Activated CD8-positive, alpha-beta T cell treated with anti-CD3 and anti-CD28 coated beads for 36 hours (primary cell): ENCODE data around the gene ADAMTS1. TPM values are rescaled to one million over a fixed set of nuclear protein-coding genes. Genes with fewer than 3 reads are reported as not detected.

Experiments used
- ATAC-seq: fragments of 200-7000 bp; cut with Tn5 transposase; one replicate; pipeline ENCODE4 v1.10.0; 2021; ENCODE audit warnings: mild to moderate bottlenecking, moderate library complexity
- CTCF ChIA-PET: fragments of 350-600 bp; sonication (Branson Sonifier 250); formaldehyde crosslinking; loops from one replicate; lab custom pipeline; 2021; ENCODE audit warnings: antibody characterized with exemption; lab: Charles Lee
- POLR2A ChIA-PET: fragments of 350-600 bp; sonication (Branson Sonifier 250); formaldehyde crosslinking; loops from one replicate; lab custom pipeline; 2021; ENCODE audit warnings: antibody characterized with exemption; lab: Charles Lee
- DNase-seq: peaks from one replicate; pipeline ENCODE4 v3.0.0-alpha.2; 2020
- H3K27ac Mint-ChIP-seq: one replicate; pipeline ENCODE4 v1.8.0; 2021; ENCODE audit warnings: mild to moderate bottlenecking, mixed read lengths
- H3K27me3 Mint-ChIP-seq: one replicate; pipeline ENCODE4 v1.8.0; 2021; ENCODE audit warnings: mixed read lengths
- H3K36me3 Mint-ChIP-seq: one replicate; pipeline ENCODE4 v1.8.0; 2021; ENCODE audit warnings: low read depth, mixed read lengths
- H3K4me1 Mint-ChIP-seq: one replicate; pipeline ENCODE4 v1.8.0; 2021; ENCODE audit warnings: low read depth, mixed read lengths
- H3K4me3 Mint-ChIP-seq: one replicate; pipeline ENCODE4 v1.8.0; 2021; ENCODE audit warnings: mild to moderate bottlenecking, moderate library complexity, mixed read lengths
- H3K9me3 Mint-ChIP-seq: one replicate; pipeline ENCODE4 v1.8.0; 2021; ENCODE audit warnings: mixed read lengths
- intact Hi-C: fragments of 100-400 bp; cut with micrococcal nuclease; formaldehyde crosslinking; loops from one replicate; pipeline ENCODE4 v1.10.0; 2022
- total RNA-seq, 2 experiments: library from RNA; stranded (reverse); gene quantifications; one replicate each; pipeline ENCODE4 v1.2.3, GENCODE V29; 2021
- TF ChIP-seq, protein P1 (sequence below): fragments of 200-600 bp; IDR thresholded peaks from one replicate; pipeline ENCODE4 v1.8.0; 2022; ENCODE audit warnings: antibody characterized with exemption, mild to moderate bottlenecking

The ADAMTS1 gene
- total RNA-seq, 2 experiments from 2014 or later, result 0.20 TPM; not detected in 1

GRCh38 chr21:26887251-26887650 lies 42.0 kb upstream of the ADAMTS1 start:
- Mint-ChIP-seq H3K27me3 (no peaks in the 10 kb centered on the region), H3K4me3 (no peak overlapping the region), H3K27ac (no peak overlapping the region), H3K9me3 (no peaks in the 10 kb centered on the region), H3K4me1 (no peaks in the 10 kb centered on the region), H3K36me3 (no peaks in the 10 kb centered on the region)
- intact Hi-C loops, result no loop called here
- ChIA-PET CTCF (no interaction called here), POLR2A (no interaction called here)
- ATAC-seq (no peak), DNase-seq (no peak)
- TF ChIP-seq, protein P1, sequence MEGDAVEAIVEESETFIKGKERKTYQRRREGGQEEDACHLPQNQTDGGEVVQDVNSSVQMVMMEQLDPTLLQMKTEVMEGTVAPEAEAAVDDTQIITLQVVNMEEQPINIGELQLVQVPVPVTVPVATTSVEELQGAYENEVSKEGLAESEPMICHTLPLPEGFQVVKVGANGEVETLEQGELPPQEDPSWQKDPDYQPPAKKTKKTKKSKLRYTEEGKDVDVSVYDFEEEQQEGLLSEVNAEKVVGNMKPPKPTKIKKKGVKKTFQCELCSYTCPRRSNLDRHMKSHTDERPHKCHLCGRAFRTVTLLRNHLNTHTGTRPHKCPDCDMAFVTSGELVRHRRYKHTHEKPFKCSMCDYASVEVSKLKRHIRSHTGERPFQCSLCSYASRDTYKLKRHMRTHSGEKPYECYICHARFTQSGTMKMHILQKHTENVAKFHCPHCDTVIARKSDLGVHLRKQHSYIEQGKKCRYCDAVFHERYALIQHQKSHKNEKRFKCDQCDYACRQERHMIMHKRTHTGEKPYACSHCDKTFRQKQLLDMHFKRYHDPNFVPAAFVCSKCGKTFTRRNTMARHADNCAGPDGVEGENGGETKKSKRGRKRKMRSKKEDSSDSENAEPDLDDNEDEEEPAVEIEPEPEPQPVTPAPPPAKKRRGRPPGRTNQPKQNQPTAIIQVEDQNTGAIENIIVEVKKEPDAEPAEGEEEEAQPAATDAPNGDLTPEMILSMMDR, result no peak

- intact Hi-C loops, result no loop called here
- CTCF ChIA-PET, result no interaction called here
- no peak for ATAC-seq
Measured at GRCh38 chr21:26884436-26884835, 39.2 kb upstream of the ADAMTS1 start.

DNA sequence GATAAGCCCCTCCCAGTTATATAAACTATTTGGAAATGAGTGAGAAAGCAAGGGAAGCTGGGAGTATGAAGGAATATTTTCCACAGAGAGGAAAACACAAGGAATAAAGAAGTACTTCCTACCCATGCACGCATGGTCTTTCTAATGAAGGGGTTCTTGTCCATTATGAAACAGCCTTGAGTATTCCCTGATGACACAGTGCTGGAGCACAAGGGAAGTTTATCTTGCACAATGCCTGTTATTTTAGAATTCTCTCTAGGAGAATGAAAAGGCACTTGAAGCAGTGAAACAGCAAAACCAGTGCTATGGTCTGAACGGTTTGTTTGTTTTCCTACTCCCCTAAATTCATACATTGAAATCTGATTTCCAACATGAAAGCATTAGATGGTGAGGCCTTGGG lies 38.6 kb upstream of the ADAMTS1 start:
- Mint-ChIP-seq H3K4me1 (no peaks in the 10 kb centered on the region), H3K36me3 (no peaks in the 10 kb centered on the region), H3K27ac (no peak overlapping the region), H3K27me3 (no peaks in the 10 kb centered on the region), H3K9me3 (no peaks in the 10 kb centered on the region), H3K4me3 (no peak overlapping the region)
- POLR2A ChIA-PET, result no interaction called here
- TF ChIP-seq, protein P1, result no peak
- intact Hi-C loops, result no loop called here
- ATAC-seq (no peak), DNase-seq (no peak)
- CTCF ChIA-PET, result no interaction called here

More at GRCh38 chr21:26884436-26884835, 39.2 kb upstream of the ADAMTS1 start:
- DNase-seq, result no peak
- H3K27ac Mint-ChIP-seq, result no peak overlapping the region
- no peaks in the 10 kb centered on the region for H3K27me3 Mint-ChIP-seq
- POLR2A ChIA-PET, result no interaction called here
- no peak overlapping the region for H3K4me3 Mint-ChIP-seq
- H3K9me3 Mint-ChIP-seq, result no peaks in the 10 kb centered on the region
- H3K4me1 Mint-ChIP-seq, result no peaks in the 10 kb centered on the region
- H3K36me3 Mint-ChIP-seq, result no peaks in the 10 kb centered on the region
- TF ChIP-seq, protein P1, result no peak

DNA sequence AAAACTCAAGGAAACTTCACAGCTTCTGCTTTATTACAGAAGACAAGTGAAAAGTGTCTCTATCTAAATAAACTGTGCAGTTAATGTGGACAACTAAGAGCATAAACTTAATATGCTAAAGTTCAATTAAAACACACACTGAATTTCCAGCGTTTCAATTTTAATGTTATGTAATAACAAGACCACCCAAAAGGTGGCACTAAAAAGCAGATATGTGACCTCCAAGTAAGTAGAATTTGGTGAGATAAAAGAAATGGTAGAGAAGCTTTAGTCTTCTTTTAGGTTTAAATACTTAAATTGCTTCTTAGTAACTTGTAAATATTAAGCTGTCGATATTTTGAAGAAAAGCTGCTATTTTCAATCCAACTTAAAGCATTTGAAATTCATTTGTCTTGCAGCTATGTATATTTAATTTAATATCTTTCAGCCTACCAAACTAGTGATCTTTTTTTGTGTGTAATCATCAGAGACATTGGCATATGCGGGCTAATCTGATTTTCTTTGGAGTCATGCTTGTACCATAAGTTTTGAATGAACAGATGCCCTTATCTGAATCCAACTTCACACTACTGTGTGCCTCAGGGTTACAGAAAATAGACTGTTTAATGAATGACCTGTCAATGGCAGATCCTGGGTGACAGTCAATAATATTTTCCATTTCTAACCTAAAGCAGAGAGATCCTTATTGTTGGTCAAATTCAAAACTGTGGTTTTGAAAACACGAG lies 36.5 kb upstream of the ADAMTS1 start:
- H3K9me3 Mint-ChIP-seq, result no peaks in the 10 kb centered on the region
- ChIA-PET POLR2A (no interaction called here), CTCF (no interaction called here)
- no peaks in the 10 kb centered on the region for H3K27me3 Mint-ChIP-seq
- ATAC-seq (no peak), DNase-seq (no peak)
- intact Hi-C loops, result no loop called here
- no peak overlapping the region for H3K27ac Mint-ChIP-seq
- no peaks in the 10 kb centered on the region for H3K36me3 Mint-ChIP-seq
- no peaks in the 10 kb centered on the region for H3K4me1 Mint-ChIP-seq
- no peak overlapping the region for H3K4me3 Mint-ChIP-seq
- TF ChIP-seq, protein P1, result peak; percentile 28

GRCh38 chr21:26877018-26877417 lies 31.8 kb upstream of the ADAMTS1 start:
- POLR2A ChIA-PET, result no interaction called here
- TF ChIP-seq, protein P1, result no peak
- DNase-seq, result no peak
- Mint-ChIP-seq H3K4me1 (no peaks in the 10 kb centered on the region), H3K36me3 (no peaks in the 10 kb centered on the region), H3K4me3 (no peak overlapping the region), H3K9me3 (no peaks in the 10 kb centered on the region), H3K27ac (no peak overlapping the region), H3K27me3 (peaks cover 3% of the 10 kb centered on the region)
- CTCF ChIA-PET, result no interaction called here
- no peak for ATAC-seq
- intact Hi-C loops, result no loop called here
